ENCODE measurements around the gene APEH. TPM values are rescaled to one million over a fixed set of nuclear protein-coding genes. Genes with fewer than 3 reads are reported as not detected.

APEH gene
- total RNA-seq, 1 donor from 2014 or later: 88.5 TPM

DNA sequence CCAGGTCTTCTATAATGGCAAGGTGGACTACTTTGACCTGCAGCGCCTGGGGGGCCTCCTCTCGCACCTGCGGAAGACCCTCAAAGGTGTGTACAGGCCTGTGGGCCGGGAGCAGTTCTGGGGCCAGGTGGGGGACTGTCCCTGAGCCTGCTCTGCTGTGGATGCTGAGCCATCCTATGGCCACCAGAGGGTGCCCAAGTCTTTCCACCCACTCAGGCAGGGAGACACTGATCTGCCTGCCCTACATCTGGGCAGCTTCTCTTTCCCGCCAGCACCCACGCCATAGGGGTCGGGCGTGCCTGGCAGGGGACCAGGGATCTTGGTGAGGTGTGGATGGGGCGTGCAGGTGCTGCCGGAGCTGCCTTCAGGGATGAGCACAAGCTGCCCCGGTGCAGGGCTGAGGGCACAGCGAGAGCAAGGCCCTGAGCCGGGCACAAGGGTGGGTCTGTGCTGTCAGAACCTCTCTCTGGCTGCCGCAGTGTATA is 29.3 kb downstream of the APEH start:
- intact Hi-C loops (cut with DNase I): no loop called here
- Histone ChIP-seq H3K27ac (no peak overlapping the region), H3K9me3 (no peaks in the 10 kb centered on the region), H3K4me3 (no peak overlapping the region), H3K4me1 (no peaks in the 10 kb centered on the region), H3K27me3 (no peaks in the 10 kb centered on the region), H3K36me3 (peaks cover 40% of the 10 kb centered on the region)
- DNase-seq: no peak
- peak; percentile 85 for ATAC-seq
- TF ChIP-seq, protein P1, sequence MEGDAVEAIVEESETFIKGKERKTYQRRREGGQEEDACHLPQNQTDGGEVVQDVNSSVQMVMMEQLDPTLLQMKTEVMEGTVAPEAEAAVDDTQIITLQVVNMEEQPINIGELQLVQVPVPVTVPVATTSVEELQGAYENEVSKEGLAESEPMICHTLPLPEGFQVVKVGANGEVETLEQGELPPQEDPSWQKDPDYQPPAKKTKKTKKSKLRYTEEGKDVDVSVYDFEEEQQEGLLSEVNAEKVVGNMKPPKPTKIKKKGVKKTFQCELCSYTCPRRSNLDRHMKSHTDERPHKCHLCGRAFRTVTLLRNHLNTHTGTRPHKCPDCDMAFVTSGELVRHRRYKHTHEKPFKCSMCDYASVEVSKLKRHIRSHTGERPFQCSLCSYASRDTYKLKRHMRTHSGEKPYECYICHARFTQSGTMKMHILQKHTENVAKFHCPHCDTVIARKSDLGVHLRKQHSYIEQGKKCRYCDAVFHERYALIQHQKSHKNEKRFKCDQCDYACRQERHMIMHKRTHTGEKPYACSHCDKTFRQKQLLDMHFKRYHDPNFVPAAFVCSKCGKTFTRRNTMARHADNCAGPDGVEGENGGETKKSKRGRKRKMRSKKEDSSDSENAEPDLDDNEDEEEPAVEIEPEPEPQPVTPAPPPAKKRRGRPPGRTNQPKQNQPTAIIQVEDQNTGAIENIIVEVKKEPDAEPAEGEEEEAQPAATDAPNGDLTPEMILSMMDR (IDR thresholded peaks at IDR 0.05): peak; percentile 80

DNA sequence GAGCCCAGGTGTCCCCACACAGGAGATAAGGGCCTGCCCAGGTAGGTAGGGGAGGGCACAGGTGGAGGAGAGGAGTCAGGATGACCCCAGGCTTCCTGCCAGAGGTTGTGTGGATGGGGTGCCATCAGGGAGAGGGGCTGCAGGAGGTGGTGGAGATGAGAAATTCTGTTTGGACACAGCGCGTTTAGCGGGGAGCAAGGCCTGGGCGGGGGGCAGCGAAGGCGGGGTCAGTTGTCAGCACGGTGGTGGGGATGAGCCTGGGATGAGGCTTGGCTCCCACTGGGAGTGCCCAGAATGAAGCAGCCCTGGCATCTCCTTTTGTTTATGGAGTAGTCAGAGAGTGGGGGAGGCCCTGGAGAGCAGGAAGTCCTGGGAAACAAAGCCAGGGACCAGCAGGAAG is 29.8 kb downstream of the APEH start:
- intact Hi-C loops (cut with DNase I): no loop called here
- peaks cover 40% of the 10 kb centered on the region for H3K36me3 ChIP-seq

DNA sequence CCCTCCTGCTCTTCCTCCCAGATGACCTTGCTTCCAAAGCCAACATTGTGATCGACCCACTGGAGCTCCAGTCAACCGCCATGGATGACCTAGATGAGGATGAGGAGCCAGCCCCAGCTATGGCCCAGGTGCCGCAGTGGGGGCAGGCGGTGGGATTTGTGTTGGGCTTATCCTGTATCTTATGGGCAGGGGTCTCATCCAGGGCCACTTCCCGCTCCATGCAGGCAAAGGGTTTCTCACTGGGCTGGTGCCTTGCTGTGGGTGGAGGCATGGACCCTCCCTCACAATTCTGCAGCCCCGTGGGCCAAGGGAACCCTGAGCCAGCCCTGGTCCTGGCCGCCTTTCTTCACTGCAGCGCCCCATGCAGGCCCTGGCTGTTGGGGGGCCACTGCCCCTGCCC is 30.5 kb downstream of the APEH start:
- ATAC-seq (no peak), DNase-seq (no peak)
- Histone ChIP-seq H3K9me3 (no peaks in the 10 kb centered on the region), H3K27ac (no peak overlapping the region), H3K27me3 (no peaks in the 10 kb centered on the region), H3K36me3 (peaks cover 40% of the 10 kb centered on the region), H3K4me3 (no peak overlapping the region), H3K4me1 (no peaks in the 10 kb centered on the region)
- TF ChIP-seq, protein P1 (IDR thresholded peaks at IDR 0.05): no peak
- intact Hi-C loops (cut with DNase I): no loop called here

More for the DNA sequence above, 29.8 kb downstream of the APEH start:
- DNase-seq: no peak
- Histone ChIP-seq H3K27me3 (no peaks in the 10 kb centered on the region), H3K27ac (no peak overlapping the region), H3K4me1 (no peaks in the 10 kb centered on the region), H3K4me3 (no peak overlapping the region), H3K9me3 (no peaks in the 10 kb centered on the region)
- ATAC-seq: no peak
- TF ChIP-seq, protein P1 (IDR thresholded peaks at IDR 0.05): no peak

DNA sequence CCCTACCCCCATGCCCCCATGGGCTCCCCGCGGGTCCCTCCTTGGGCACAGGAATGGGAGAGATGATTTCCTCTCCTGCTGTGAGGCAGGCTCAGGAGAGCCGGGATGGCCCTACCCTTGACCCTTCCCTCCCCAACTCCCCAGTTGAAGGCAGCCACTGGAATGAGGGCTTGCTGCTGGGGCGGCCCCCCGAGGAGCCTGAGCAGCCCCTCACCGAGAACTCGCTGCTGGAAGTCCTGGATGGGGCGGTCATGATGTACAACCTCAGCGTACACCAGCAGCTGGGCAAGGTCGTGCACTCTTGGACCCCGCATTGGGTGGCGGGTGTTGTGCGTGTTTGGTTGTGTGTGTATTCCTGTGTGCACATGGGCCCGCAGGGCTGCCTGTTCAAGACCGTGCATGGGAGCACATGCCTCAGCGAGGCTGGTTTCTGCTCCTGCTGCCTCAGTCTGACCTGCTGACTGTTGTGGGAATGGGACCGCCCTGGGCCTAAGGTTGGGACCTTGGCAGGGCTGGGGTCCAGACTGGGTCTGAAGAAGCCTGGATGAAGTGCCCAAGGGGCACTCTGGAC is 31.3 kb downstream of the APEH start:
- Histone ChIP-seq H3K9me3 (no peaks in the 10 kb centered on the region), H3K4me1 (no peaks in the 10 kb centered on the region), H3K27me3 (no peaks in the 10 kb centered on the region), H3K4me3 (no peak overlapping the region), H3K27ac (no peak overlapping the region), H3K36me3 (peaks cover 32% of the 10 kb centered on the region)
- intact Hi-C loops (cut with DNase I): no loop called here
- ATAC-seq (no peak), DNase-seq (no peak)
- TF ChIP-seq, protein P1 (IDR thresholded peaks at IDR 0.05): no peak

DNA sequence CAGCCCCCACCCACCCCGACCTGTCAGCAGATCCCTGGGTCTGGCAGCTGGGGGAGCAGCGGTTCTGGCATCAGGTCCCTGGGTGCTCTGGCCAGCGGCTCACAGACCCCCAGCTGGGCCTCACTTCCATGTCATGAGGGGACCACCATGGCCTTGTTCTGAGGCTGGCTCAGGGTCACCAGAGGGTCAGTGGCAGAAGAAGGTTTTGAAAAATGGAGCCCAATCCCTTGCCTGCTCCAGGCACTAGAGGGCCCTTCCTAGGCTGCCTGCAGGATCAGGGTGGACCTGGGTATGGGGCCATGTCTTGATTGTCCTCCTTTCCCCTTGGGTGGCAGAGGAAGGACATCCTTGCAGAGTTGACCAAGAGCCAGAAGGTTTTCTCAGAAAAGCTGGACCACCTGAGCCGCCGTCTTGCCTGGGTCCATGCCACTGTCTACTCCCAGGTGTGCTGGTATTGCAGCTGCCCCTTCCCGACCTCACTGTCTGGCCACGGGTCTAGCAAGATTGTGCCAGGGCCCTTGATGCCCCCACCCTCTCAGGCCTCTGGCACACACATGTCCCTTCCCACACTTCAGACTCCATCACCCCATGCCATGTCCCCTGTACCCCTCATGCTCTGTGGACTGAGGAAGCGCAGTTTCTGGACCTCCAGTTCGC is 32.4 kb downstream of the APEH start:
- ATAC-seq (no peak), DNase-seq (no peak)
- H3K36me3 ChIP-seq: peaks cover 33% of the 10 kb centered on the region

More for the DNA sequence above, 32.4 kb downstream of the APEH start:
- Histone ChIP-seq H3K9me3 (no peaks in the 10 kb centered on the region), H3K4me1 (no peaks in the 10 kb centered on the region), H3K27ac (no peak overlapping the region), H3K27me3 (no peaks in the 10 kb centered on the region), H3K4me3 (no peak overlapping the region)
- intact Hi-C loops (cut with DNase I): no loop called here
- TF ChIP-seq, protein P1 (IDR thresholded peaks at IDR 0.05): no peak

Data from upper lobe of right lung (tissue), 1 donor.